Measurements from ENCODE around the gene PROX1. TPM values are rescaled to one million over a fixed set of nuclear protein-coding genes. Genes with fewer than 3 reads are reported as not detected.

The PROX1 gene
- total and polyA plus RNA-seq, 2 of the 8 experiments (the other 6 are each of a cell fraction or from before 2014, with no cell fraction given) = 0.30 to 2.0 TPM

DNA sequence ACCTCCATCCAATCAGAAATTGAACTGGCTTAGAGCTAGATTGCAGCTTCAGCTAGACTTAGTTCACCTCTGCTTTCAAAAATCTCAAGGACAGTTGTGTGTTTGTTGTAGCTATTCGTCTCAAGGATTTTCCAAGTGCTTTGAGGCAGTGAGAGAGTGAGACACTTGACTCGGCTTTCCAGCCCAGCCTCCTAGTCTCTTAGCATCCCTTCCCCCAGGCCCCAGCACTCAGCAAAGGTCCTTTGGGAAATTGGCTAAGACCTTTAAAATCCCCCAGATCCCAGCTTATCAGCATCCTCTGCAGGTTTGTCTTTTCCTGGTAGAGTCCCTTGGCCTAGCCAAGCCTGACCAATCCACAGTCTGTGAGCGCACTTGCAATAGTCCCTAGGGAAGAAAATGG lies 47.9 kb upstream of the PROX1 start:
- Histone ChIP-seq H3K27ac (ENCODE audit: low read depth, low read length) (no peak overlapping the region), H3K4me2 (ENCODE audit: insufficient read depth in 1 of 2, low read depth in 2 of 2, low read length in 2 of 2) (no peak overlapping the region), H3K9me3 (ENCODE audit: insufficient read depth in 2 of 2, low read depth in 1 of 2, low read length in 1 of 2) (peaks cover 0 to 3% of the 10 kb centered on the region in 2 experiments; a peak in 1 of 4 replicates), H3K23me2 (ENCODE audit: low read depth, low read length) (no peaks in the 10 kb centered on the region), H3K4me1 (replicated peaks in 1 of 4; ENCODE audit: control insufficient read depth in 3 of 4, insufficient read depth in 4 of 4, low read length in 3 of 4) (no peaks in the 10 kb centered on the region), H3K36me3 (ENCODE audit: control insufficient read depth in 2 of 4, insufficient read depth in 4 of 4, low read length in 3 of 4) (no peaks in the 10 kb centered on the region), H4K8ac (ENCODE audit: extremely low read depth, insufficient read depth, low read length) (no peak overlapping the region), H2BK20ac (ENCODE audit: low read length) (no peak overlapping the region), H3K56ac (replicated peaks; ENCODE audit: insufficient read length, low read depth, low read length) (no peak overlapping the region), H3K9ac (replicated peaks in 1 of 4; ENCODE audit: extremely low read depth in 1 of 4, low read depth in 3 of 4, low read length in 3 of 4) (no peak overlapping the region), H3K79me1 (ENCODE audit: low read depth, low read length) (no peaks in the 10 kb centered on the region), H3K4me3 (ENCODE audit: extremely low read depth in 1 of 4, insufficient read depth in 2 of 4, low read depth in 3 of 4, low read length in 4 of 4) (no peak overlapping the region), H3K79me2 (ENCODE audit: control insufficient read depth in 1 of 2, insufficient read depth in 2 of 2, low read length in 2 of 2) (no peaks in the 10 kb centered on the region), H3K14ac (ENCODE audit: insufficient read length) (no peak overlapping the region), H3K23ac (ENCODE audit: insufficient read length) (no peak overlapping the region), H2BK15ac (ENCODE audit: low read length) (no peak overlapping the region), H2BK120ac (replicated peaks; ENCODE audit: low read depth, low read length) (no peak overlapping the region), H4K20me1 (replicated peaks in 1 of 2; ENCODE audit: control insufficient read depth in 1 of 2, insufficient read depth in 2 of 2, low read length in 2 of 2) (no peaks in the 10 kb centered on the region), H2AFZ (ENCODE audit: low read length) (no peak overlapping the region), H3K4ac (replicated peaks; ENCODE audit: insufficient read length, low read depth, low read length) (no peak overlapping the region), H4K91ac (replicated peaks; ENCODE audit: insufficient read length, low read length) (no peak overlapping the region), H3K18ac (ENCODE audit: extremely low read depth, low read length) (no peak overlapping the region), H2AK5ac (ENCODE audit: low read depth, low read length) (no peak overlapping the region), H4K5ac (ENCODE audit: insufficient read length, low read depth, low read length) (no peak overlapping the region), H2BK5ac (ENCODE audit: low read depth, low read length) (no peak overlapping the region), H3K27me3 (replicated peaks in 1 of 4; ENCODE audit: control insufficient read depth in 3 of 4, extremely low read depth in 1 of 4, insufficient read depth in 3 of 4, low read length in 3 of 4) (no peaks in the 10 kb centered on the region; a peak in 1 of 7 replicates), H2BK12ac (ENCODE audit: low read depth, low read length) (no peak overlapping the region)
- WGBS, 2 experiments (ENCODE audit: extremely low coverage in 1 of 2, insufficient coverage in 1 of 2, insufficient read length in 1 of 2, insufficient replicate concordance in 2 of 2, low coverage in 1 of 2, low lambda C conversion rate in 2 of 2, missing lambda C conversion rate in 1 of 2) = 88% methylated on average over 3 of the region's 3 CpGs; no CpG with 5 or more reads in 1 of the 2 experiments
- FAIRE-seq (no peak), DNase-seq (ENCODE audit: low read depth in 1 of 2, low spot score in 2 of 2) (no peak)
- TF ChIP-seq TAF7 (optimal IDR thresholded peaks at IDR 0.05; ENCODE audit: borderline replicate concordance, low read depth, low read length) (no peak), TAF1 (IDR thresholded peaks at IDR 0.05; ENCODE audit: low read depth, low read length) (no peak), GABPA (IDR thresholded peaks at IDR 0.05; ENCODE audit: borderline replicate concordance, insufficient read depth, low read length) (no peak), HDAC6 (IDR thresholded peaks at IDR 0.05; ENCODE audit: low read depth, low read length) (no peak), CBX5 (IDR thresholded peaks at IDR 0.05; ENCODE audit: low read depth, low read length) (no peak)
- ChIA-PET POLR2A (ENCODE audit: partially characterized antibody) (no interaction called here), CTCF (ENCODE audit: partially characterized antibody) (interaction anchor here (1.1 kb wide), 1 partner anchor 53 kb away, joined by 3 read pairs; no protein-coding TSS in a partner anchor)
